Thoracic aorta (tissue), 2 donors: ENCODE results near the gene ACOT8. TPM values are rescaled to one million over a fixed set of nuclear protein-coding genes. Genes with fewer than 3 reads are reported as not detected.
"Not testable (repeated sequence)": the region's sequence is repeated elsewhere in the genome, so short reads cannot be mapped to it uniquely, and the experiment has no call there.

Experiments
- ATAC-seq: fragments of 150-250 bp; one replicate; pipeline ENCODE4 v1.8.0; 2017; ENCODE audit warnings: low read depth; ENCODE audit not compliant: insufficient number of reproducible peaks, low FRiP score
- DNase-seq: peaks from one replicate; pipeline ENCODE4 v3.0.0-alpha.2; 2020; ENCODE audit warnings: low spot score
- H3K27ac ChIP-seq, 2 donors: fragments of 200-600 bp; sonication (generic); 1 replicate in 1 of 2; 2 replicates in 1 of 2; pipeline ENCODE4 v1.5.1; 2016; ENCODE audit warnings: mild to moderate bottlenecking in 2 of 2, moderate library complexity in 2 of 2
- H3K27me3 ChIP-seq: fragments of 200-600 bp; sonication (generic); replicated peaks from 2 replicates; pipeline ENCODE4 v1.6.0; 2016; ENCODE audit warnings: mild to moderate bottlenecking; ENCODE audit not compliant: insufficient read depth
- H3K36me3 ChIP-seq: fragments of 200-600 bp; sonication (generic); one replicate; pipeline ENCODE4 v1.5.1; 2016
- H3K4me1 ChIP-seq, 2 donors: fragments of 200-600 bp; sonication (generic); 1 replicate in 1 of 2; 2 replicates in 1 of 2; pipeline versions ENCODE4 v1.5.1 to v1.6.0; 2016; ENCODE audit warnings: low read depth in 2 of 2, mild to moderate bottlenecking in 1 of 2; ENCODE audit not compliant: control insufficient read depth in 1 of 2
- H3K4me3 ChIP-seq: fragments of 200-600 bp; sonication (generic); 2 replicates; pipeline ENCODE4 v1.5.1; 2016; ENCODE audit warnings: mild to moderate bottlenecking
- H3K9me3 ChIP-seq: fragments of 200-600 bp; sonication (generic); 2 replicates; pipeline ENCODE4 v1.5.1; 2016
- CTCF ChIP-seq: fragments of 200-600 bp; sonication (generic); IDR thresholded peaks from one replicate; pipeline ENCODE4 v1.5.1; 2019; ENCODE audit warnings: antibody characterized with exemption
- total RNA-seq, 2 donors: library from RNA; depleted of rRNA; stranded (reverse); fragments of >200 nt; gene quantifications; one replicate each; pipeline versions ENCODE4 v1.1.0 to v1.2.3, GENCODE V29; 2016

The ACOT8 gene
- total RNA-seq, 2 donors from 2014 or later: 20.5 to 45.2 TPM

GRCh38 chr20:45878076-45878761 lies 21.0 kb upstream of the ACOT8 start:
- DNase-seq (no peak), ATAC-seq (no peak)
- peaks cover 13% of the 10 kb centered on the region for H3K36me3 ChIP-seq
- H3K4me1 ChIP-seq: peaks cover 6 to 10% of the 10 kb centered on the region in 2 donors
- no peak overlapping the region for H3K4me3 ChIP-seq
- H3K9me3 ChIP-seq: no peaks in the 10 kb centered on the region
- TF ChIP-seq CTCF: no peak
- no peak overlapping the region for H3K27ac ChIP-seq
- no peaks in the 10 kb centered on the region for H3K27me3 ChIP-seq

- no peaks in the 10 kb centered on the region for H3K9me3 ChIP-seq
- DNase-seq: no peak
- ATAC-seq: no peak
- H3K4me1 ChIP-seq: no peaks in the 10 kb centered on the region
- peaks cover 13% of the 10 kb centered on the region for H3K36me3 ChIP-seq
- no peaks in the 10 kb centered on the region for H3K27me3 ChIP-seq
- TF ChIP-seq CTCF: no peak
- no peak overlapping the region for H3K4me3 ChIP-seq
- no peak overlapping the region for H3K27ac ChIP-seq
Measured at GRCh38 chr20:45874576-45874975, 17.4 kb upstream of the ACOT8 start.

- H3K4me1 ChIP-seq, ATAC-seq, H3K27me3 ChIP-seq, H3K9me3 ChIP-seq, H3K27ac ChIP-seq, H3K4me3 ChIP-seq, DNase-seq: not testable (repeated sequence)
- peaks cover 13% of the 10 kb centered on the region for H3K36me3 ChIP-seq
Measured at GRCh38 chr20:45874104-45874481, 16.9 kb upstream of the ACOT8 start.

- peaks cover 13% of the 10 kb centered on the region for H3K36me3 ChIP-seq
- no peak for ATAC-seq
- no peak for TF ChIP-seq CTCF
- H3K9me3 ChIP-seq: no peaks in the 10 kb centered on the region
- H3K27ac ChIP-seq: no peak overlapping the region
- H3K4me3 ChIP-seq: no peak overlapping the region
- H3K27me3 ChIP-seq: no peaks in the 10 kb centered on the region
- H3K4me1 ChIP-seq: no peaks in the 10 kb centered on the region
- DNase-seq: no peak
Measured at GRCh38 chr20:45873409-45874103, 16.4 kb upstream of the ACOT8 start.

- H3K4me1 ChIP-seq: no peaks in the 10 kb centered on the region
- no peak overlapping the region for H3K27ac ChIP-seq
- H3K4me3 ChIP-seq: no peak overlapping the region
- no peaks in the 10 kb centered on the region for H3K27me3 ChIP-seq
- no peaks in the 10 kb centered on the region for H3K9me3 ChIP-seq
- no peak for ATAC-seq
- DNase-seq: no peak
- peaks cover 6% of the 10 kb centered on the region for H3K36me3 ChIP-seq
- TF ChIP-seq CTCF: no peak
Measured at GRCh38 chr20:45872626-45873025, 15.4 kb upstream of the ACOT8 start.
